ENCODE data around the gene OR4K13.

DNA sequence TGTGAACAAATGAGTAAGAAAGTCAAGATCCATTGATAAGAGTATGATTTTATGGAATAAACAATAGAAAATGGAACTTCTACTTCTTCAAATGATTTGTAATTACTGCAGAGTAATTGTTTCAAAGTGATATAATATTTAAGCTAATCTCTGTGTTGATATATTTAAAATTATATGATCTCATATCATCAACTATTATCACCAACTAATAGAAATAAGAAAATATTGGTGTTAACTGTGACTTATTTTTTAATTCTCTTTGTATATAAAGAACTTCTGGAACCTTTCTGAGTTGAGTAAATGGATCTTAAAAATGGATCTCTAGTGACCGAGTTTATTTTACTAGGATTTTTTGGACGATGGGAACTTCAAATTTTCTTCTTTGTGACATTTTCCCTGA is 23.9 kb upstream of the OR4K13 start, which contains the start of gene OR4L1:
- TF ChIP-seq, protein P1, sequence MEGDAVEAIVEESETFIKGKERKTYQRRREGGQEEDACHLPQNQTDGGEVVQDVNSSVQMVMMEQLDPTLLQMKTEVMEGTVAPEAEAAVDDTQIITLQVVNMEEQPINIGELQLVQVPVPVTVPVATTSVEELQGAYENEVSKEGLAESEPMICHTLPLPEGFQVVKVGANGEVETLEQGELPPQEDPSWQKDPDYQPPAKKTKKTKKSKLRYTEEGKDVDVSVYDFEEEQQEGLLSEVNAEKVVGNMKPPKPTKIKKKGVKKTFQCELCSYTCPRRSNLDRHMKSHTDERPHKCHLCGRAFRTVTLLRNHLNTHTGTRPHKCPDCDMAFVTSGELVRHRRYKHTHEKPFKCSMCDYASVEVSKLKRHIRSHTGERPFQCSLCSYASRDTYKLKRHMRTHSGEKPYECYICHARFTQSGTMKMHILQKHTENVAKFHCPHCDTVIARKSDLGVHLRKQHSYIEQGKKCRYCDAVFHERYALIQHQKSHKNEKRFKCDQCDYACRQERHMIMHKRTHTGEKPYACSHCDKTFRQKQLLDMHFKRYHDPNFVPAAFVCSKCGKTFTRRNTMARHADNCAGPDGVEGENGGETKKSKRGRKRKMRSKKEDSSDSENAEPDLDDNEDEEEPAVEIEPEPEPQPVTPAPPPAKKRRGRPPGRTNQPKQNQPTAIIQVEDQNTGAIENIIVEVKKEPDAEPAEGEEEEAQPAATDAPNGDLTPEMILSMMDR (IDR thresholded peaks at IDR 0.05) = no peak
- no peak for TF ChIP-seq POLR2A (IDR thresholded peaks at IDR 0.05)

Measured in right lobe of liver (tissue), 4 donors.